HG02885 (cell line): Measurements from ENCODE around the gene ZNF532.
"Not testable (repeated sequence)": the region's sequence is repeated elsewhere in the genome, so short reads cannot be mapped to it uniquely, and the experiment has no call there.

Experiments
- ATAC-seq: cut with Tn5 transposase; IDR thresholded peaks from one replicate; pipeline ENCODE4 v1.9.1; 2021; ENCODE audit warnings: mild to moderate bottlenecking; ENCODE audit not compliant: unreplicated experiment, poor library complexity

Gene ZNF532, protein sequence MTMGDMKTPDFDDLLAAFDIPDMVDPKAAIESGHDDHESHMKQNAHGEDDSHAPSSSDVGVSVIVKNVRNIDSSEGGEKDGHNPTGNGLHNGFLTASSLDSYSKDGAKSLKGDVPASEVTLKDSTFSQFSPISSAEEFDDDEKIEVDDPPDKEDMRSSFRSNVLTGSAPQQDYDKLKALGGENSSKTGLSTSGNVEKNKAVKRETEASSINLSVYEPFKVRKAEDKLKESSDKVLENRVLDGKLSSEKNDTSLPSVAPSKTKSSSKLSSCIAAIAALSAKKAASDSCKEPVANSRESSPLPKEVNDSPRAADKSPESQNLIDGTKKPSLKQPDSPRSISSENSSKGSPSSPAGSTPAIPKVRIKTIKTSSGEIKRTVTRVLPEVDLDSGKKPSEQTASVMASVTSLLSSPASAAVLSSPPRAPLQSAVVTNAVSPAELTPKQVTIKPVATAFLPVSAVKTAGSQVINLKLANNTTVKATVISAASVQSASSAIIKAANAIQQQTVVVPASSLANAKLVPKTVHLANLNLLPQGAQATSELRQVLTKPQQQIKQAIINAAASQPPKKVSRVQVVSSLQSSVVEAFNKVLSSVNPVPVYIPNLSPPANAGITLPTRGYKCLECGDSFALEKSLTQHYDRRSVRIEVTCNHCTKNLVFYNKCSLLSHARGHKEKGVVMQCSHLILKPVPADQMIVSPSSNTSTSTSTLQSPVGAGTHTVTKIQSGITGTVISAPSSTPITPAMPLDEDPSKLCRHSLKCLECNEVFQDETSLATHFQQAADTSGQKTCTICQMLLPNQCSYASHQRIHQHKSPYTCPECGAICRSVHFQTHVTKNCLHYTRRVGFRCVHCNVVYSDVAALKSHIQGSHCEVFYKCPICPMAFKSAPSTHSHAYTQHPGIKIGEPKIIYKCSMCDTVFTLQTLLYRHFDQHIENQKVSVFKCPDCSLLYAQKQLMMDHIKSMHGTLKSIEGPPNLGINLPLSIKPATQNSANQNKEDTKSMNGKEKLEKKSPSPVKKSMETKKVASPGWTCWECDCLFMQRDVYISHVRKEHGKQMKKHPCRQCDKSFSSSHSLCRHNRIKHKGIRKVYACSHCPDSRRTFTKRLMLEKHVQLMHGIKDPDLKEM (N-terminal part only)

DNA sequence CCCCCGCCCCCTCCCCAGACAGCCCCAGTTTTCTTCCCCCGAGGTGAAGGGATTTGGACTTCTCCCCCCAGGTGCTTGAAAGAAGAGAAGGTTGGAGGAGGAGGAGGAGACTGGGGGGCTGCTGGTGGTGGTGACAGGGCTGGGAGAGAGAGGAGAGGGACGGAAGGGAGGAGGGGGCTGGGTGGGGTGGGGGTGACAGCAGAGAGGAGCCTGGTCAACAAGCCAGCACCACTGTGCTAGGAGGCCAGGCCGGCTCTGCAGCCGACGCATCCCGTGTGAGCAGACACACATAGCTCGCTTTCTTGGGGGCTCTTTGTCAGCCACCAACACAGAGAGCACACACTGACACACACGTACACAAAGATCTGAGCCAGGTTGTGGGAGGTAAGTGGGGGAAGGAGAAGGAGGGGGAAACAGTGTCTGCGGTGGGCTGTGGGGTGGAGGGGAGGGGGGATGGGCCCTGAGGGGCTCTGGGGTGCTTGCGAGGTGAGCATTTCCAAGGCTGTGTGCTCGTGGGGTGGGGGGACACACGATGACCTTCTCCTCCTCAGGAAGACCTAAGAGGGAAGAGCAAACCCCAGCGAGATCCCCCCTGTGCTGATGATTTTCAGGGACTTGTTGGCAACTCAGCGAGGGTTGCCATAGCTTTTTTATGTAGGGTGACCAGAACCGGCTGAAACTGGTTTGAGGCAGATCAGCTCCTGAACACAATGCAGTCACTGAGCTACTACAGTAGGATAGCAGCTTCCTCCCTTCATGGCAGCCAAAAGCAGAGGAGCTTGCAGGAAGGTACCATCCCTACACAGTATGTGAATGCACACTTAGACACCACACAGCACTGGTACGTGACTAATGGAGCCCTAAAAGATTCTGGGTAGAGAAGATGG, at the start of gene ZNF532:
Gene ZNF532, plus strand, starts transcription at position 732 of the 887 bp plus-strand sequence. CDS start 53,411 bp downstream, outside the sequence.
- no peak for ATAC-seq

DNA sequence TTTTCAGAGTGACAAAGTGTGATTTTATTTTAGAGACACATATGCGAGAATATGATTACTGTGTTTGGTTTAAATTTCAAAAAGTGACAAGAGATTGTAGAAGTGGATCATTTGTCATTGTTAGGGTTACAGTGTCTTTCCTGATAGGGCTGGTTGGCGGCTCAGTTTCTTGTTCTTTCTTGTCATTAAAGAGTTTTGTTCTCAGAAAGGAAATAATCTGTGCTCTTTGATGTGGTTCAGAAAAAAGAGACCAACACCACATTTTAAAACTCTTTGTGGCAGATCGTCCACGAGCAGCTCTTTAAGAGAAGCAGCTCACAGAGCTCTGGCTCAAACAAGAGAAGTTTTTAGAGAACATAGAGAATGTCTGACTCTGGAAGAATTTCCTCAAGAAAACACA, 45.6 kb upstream of the ZNF532 start:
- peak; percentile 44 for ATAC-seq

DNA sequence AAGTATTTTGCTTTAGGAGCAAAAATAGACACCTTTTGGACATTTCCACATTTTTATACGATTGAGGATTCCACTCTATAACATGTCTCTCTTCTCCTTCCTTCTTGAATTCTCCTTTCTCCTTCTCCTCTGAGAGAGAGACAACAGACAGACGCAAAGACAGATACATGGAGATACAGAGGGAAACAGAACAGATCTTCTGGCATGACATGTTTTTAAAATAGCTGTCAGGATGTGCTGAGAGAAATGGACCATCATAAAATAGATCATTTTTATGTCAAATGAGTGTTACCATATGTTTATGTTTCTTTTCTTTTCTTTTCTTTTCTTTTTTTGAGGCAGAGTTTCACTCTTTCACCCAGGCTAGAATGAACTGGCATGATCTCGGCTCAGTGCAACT, 44.4 kb upstream of the ZNF532 start:
- no peak for ATAC-seq

DNA sequence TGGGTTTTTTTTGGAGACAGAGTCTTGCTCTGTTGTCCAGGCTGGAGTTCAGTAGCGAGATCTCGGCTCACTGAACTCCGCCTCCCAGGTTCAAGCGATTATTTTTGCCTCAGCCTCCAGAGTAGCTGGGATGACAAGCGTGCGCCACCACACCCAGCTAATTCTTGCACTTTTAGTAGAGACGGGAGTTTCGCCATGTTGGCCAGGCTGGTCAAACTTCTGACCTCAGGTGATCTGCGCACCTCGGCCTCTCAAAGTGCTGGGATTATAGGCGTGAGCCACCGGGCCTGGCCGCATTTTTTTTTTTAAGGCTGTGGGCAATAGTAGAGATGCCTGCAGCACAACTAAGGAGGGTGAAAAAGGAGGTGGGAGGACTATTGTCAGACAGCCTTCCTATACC, 41.7 kb upstream of the ZNF532 start:
- ATAC-seq, result no peak

DNA sequence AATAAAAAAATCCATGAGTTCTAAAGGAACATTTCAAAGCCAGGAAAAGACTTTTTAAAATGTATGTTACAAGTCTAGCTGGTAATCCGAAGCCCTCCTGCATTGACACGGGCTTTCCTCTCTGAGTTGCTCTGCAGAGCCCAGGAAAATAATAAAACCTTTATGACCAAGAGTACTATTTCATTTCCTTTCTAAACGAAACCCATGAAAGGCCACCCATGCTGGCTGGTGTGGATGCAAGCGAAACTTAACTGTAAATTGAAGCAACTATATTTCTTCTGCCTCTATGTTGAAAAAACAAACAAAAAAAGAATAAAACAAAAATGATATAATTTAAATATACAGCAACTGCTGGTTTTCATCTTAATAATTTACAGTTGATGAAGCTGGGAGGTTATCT, 41.3 kb upstream of the ZNF532 start:
- no peak for ATAC-seq

DNA sequence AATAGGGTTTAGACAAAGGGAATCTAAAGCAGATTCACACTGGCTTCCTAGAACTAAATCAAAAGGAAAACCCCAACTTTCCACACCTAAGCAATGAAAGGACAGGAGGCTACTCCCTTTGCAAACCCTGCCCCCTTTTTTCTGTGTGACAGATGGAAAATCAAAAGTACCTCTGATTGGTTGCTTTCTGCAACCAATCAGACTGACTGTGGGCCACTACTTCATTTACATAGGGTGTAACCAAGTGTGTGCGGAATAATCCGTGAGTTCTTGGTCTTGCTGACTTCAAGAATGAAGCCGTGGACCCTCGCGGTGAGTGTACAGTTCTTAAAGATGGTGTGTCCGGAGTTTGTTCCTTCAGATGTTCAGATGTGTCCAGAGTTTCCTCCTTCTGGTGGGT, 37.8 kb upstream of the ZNF532 start:
- not testable (repeated sequence) for ATAC-seq

DNA sequence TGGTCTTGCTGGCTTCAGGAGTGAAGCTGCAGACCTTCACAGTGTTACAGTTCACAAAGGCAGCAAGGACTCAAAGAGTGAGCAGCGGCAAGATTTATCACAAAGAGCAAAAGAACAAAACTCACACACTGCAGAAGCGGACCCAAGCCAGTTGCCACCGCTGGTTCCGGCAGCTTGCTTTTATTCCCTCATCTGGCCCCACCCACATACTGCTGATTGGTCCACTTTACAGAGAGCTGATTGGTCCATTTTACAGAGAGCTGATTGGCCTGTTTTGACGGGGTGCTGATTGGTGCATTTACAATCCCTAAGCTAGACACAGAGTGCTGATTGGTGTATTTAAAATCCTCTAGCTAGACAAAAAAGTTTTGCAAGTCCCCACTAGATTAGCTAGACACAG, 37.2 kb upstream of the ZNF532 start:
- no peak for ATAC-seq

DNA sequence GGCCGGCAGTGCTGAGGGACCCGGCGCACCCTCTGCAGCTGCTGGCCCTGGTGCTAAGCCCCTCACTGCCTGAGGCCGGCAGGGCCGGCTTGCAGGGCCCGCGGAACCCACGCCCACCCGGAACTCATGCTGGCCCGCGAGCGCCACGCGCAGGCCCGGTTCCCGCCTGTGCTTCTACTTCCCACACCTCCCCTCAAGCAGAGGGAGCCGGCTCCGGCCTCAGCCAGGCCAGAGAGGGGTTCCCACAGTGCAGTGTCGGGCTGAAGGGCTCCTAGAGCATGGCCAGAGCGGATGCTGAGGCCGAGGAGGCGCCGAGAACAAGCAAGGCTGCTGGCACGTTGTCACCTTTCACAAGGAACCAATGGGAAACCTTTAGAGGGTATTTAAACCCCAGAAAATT, 36.8 kb upstream of the ZNF532 start:
- no peak for ATAC-seq

DNA sequence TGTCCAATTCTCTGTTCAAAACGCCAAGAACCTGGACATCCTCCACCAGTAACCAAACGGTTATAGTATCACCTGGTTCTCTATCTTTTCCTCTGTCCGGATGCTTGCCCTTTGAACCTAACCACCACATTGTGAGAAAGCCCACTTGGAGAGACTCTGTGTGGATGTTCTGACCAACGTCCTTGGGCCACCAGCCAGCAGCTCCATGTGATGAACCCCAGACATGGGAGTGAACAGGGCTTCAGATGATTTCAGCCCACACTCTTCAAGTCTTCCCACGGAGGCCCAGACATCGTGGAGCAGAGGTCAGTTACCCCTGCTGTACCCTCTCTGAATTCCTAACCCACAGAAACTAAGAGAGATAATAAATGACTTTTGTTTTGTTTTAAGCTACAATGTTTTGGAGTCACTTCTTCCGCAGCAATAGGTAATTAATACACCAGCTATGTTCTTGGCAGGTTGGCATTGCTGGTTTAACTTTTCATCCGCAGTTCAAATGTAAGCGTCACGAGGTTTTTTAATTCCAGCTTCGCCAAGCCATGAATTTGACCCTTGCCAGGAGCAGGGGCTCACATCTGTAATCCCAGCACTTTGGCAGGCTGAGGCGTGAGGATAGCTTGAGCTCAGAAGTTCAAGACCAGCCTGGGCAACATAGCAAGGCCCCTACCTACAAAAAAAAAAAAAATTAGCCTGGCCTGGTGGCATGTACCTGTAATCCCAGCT, 36.1 kb upstream of the ZNF532 start:
- ATAC-seq, result no peak

DNA sequence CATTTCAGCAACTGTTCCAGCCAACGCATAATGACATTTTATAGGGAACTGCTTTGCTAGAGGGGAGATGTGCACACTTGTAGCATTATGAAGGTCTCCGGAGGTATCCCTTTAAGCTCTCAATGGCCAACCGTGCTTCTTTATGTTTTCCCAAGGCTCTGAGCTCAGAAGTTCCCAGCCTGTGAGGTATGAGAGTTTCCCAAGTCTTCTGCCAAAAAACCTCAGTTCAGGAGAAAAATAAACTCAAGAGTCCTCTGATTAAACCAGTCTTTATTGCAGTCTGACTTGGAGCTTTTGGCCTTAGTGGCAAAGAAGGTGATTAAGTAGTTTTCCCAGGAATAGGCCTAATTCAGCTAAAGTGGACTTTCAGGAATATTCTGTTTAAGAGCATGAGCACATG, 35.4 kb upstream of the ZNF532 start:
- no peak for ATAC-seq

DNA sequence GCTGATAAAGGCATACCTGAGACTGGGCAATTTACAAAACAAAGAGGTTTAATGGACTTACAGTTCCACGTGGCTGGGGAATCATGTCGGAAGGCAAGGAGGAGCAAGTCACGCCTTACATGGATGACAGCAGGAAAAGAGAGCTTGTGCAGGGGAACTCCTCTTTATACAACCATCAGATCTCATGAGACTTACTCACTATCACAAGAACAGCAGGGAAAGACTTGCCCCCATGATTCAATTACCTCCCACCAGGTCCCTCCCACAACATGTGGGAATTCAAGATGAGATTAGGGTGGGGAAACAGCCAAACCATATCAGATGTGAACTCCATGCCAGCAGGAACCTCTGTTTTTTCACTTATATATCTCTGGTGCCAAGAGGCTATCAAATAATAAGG, 34.8 kb upstream of the ZNF532 start:
- ATAC-seq, result not testable (repeated sequence)

DNA sequence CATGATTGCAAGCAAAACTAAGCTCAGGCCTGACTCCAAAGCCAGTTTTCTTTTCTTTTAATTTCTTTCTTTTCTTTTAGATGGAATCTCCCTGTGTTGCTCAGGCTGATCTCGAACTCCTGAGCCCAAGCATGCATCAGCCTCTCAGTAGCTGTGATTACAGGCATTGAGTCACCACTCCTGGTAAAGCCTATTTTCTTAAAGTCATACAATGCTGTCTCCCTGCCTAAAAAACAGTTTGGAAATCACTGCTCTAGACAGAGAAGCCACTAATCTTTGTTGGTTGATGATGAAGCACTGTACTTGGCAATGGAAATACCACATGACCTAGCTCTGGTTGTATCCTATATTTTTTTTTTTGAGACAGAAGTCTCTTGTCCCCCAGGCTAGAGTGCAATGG, 33.1 kb upstream of the ZNF532 start:
- ATAC-seq, result no peak

DNA sequence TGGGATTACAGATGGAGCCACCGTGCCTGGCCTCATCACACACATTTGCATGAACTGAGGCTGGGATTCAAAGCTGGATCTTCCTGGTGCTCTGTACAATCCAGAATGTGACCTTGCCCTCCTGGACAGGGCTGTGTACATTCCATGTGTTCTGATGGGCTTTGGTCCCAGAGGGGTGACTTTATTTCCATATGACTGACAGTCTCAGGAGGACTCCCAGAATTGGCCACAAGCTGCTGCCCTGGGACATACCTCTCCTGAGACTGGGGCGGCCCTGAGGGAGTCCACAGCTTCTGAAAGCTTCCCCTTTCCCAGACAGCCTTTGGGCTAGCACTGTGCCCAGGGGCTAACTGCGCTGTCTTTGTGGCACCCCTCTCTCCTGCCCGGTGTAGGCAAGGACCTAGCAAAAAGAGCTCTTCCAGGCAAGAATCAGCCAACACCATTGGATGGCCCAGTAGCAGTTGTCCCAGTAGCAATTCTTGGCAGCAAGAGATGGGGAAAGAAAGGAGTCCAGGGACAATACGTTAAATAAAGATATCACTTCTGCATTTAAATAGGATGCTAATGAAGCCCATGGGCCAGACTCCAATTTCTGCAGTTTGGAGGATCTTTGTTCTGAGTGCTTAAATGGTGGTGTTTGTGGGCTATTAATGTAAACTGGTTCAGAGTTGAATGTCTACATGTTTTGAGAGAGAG, 26.4 kb upstream of the ZNF532 start:
- ATAC-seq, result no peak

DNA sequence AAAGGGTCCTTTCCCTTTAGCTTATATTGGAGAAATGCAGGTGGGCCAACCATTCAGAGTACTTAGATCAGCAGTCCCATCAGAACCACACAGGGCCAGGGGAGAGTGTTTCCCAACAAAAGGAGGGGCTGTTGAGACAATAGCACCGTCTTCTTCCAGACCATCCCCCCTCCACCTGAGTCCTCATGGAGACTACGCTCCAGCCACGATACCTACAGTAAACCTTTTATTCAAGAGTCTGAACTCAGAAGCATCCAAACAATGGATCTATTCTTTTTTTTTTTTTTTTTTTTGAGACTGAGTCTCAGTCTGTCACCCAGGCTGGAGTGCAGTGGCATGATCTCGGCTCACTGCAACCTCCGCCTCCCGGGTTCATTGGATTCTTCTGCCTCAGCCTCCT, 25.7 kb upstream of the ZNF532 start:
- no peak for ATAC-seq

DNA sequence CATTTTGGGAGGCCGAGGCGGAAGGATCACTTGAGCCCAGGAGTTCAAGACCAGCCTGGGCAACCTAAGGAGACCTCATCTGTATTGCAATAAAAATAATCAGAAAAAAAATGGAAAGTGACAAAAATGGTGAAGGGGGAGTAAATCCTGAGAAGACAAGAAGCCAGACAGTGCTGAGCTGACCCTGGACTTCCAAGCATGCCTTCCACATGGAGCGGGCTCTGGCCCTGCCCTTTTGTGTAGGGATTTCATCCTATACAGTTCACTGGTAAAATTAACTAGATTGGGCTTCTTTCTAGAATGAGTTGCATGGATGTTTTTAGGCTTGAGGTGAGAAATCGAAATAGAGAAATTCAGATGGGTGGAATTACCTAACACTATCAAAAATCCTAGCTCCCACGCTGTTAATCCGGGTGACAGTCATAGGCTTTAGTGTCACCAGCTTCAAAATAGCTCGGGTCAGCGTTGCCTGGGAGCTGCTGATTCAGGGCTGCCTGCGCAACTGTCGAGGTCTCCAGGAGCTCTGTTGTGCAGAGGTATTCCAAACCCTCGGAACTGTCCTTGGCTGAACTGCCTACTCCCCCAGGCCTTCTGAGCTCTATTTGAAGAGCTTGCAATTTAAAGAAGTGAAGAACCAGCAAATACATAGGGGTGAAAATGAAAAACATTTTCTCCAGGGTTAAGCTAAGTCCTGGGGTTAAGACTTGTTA, 21.5 kb upstream of the ZNF532 start:
- no peak for ATAC-seq

DNA sequence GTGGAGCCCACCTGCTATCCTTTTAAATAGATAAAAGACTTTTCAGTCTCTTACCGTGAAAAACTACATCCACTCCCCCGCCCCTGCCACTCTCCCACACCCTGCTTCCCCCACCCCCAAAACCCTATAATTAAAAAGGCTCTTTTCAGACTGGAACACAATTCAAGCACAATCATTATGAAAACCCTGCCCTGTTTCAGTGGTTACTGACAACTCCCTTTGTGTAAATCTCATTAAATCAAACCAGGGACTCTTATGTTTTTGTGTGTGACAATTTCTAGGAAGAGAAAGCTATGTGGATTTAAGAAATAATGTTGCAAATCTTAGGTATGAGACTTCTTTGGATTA, 21.0 kb upstream of the ZNF532 start:
- ATAC-seq, result no peak

DNA sequence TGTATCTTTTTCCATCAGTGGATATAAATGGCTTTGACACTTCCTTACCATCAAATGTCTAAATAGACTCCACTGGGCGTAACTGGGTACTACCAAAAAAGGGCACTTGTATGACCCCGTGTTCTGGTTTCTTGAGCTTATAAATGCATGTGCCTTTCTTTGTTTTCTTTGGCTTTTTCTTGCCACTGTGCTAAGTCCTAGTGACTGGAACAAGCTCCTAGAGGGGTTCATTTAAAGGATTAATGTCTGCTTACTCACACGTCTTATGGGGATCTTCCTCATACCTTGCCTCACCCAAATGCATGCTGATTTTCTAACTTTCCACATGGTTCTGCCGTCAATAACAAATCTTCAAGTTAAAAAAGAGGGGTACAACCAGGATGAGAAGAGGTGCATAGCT, 19.8 kb upstream of the ZNF532 start:
- no peak for ATAC-seq
